HepG2 (cell line): ENCODE results near the gene SYCE1L. TPM values are rescaled to one million over a fixed set of nuclear protein-coding genes. Genes with fewer than 3 reads are reported as not detected.
A peak's percentile ranks its signal among the peaks of the same experiment; 100 is the strongest.

Experiments used
- ATAC-seq: fragments of 200-7000 bp; cut with Tn5 transposase; 3 replicates; pipeline ENCODE4 v1.9.1; 2020; ENCODE audit warnings: mild to moderate bottlenecking, moderate library complexity
- BruUV-seq: library from RNA; stranded (reverse); fragments of 400-500 nt; replicated peaks from 2 replicates; lab custom pipeline; 2021; lab: Mats Ljungman, UMichigan
- CTCF ChIA-PET: fragments of 300-600 bp; formaldehyde crosslinking; extraction: SDS; loops from one replicate; lab custom pipeline; 2021; ENCODE audit warnings: low total read pairs, inconsistent platforms, low intra/inter-chr PET ratio; lab: Yijun Ruan, JAX
- POLR2A ChIA-PET: fragments of 350-600 bp; sonication (Branson Sonifier 250); formaldehyde crosslinking; loops from one replicate; lab custom pipeline; 2020; ENCODE audit warnings: antibody characterized with exemption, inconsistent platforms; lab: Yijun Ruan, JAX
- DNase-seq: peaks from one replicate; pipeline ENCODE4 v3.0.0-alpha.2; 2015; ENCODE audit warnings: low spot score
- FAIRE-seq: peaks from 3 replicates; lab custom pipeline; 2011; peaks lifted over from hg19 to GRCh38; lab: Jason Lieb, UNC
- H2AFZ ChIP-seq: one replicate; pipeline ENCODE4 v1.6.1; 2011; ENCODE audit warnings: low read length, inconsistent platforms
- H3K27ac ChIP-seq: fragments of 300-600 bp; 3 replicates; pipeline ENCODE4 v1.8.0; 2011; ENCODE audit warnings: mixed run types, mild to moderate bottlenecking, mixed read lengths, low read length, inconsistent platforms; ENCODE audit not compliant: insufficient read depth; ENCODE audit errors: extremely low read length
- H3K27me3 ChIP-seq, 2 experiments: fragments of 200-600 bp in 1 of 2; 2 replicates in 1 of 2; 3 replicates in 1 of 2; pipeline versions ENCODE4 v1.6.0 to v1.8.0; 2011; ENCODE audit warnings: low read length in 2 of 2, mild to moderate bottlenecking in 2 of 2, moderate library complexity in 2 of 2, inconsistent platforms in 1 of 2; ENCODE audit not compliant: insufficient read depth in 2 of 2, control insufficient read depth in 1 of 2
- H3K36me3 ChIP-seq, 2 experiments: fragments of 200-600 bp in 1 of 2; replicated peaks in 1 of 2; 2 replicates in 1 of 2; 3 replicates in 1 of 2; pipeline versions ENCODE4 v1.5.1 to v1.8.0; 2011; ENCODE audit warnings: low read length in 2 of 2, inconsistent platforms in 1 of 2; ENCODE audit not compliant: insufficient read depth in 2 of 2, control insufficient read depth in 1 of 2
- H3K4me1 ChIP-seq: 2 replicates; pipeline ENCODE4 v1.5.1; 2012; ENCODE audit warnings: low read length, inconsistent platforms; ENCODE audit not compliant: insufficient read depth
- H3K4me2 ChIP-seq: 2 replicates; pipeline ENCODE4 v1.6.0; 2011; ENCODE audit warnings: low read depth, low read length, inconsistent platforms
- H3K4me3 ChIP-seq, 3 experiments: fragments of 200-600 bp in 1 of 3; sonication (generic), shearing (Covaris generic) in 1 of 3; replicated peaks in 1 of 3; 2 replicates each; pipeline ENCODE4 v1.5.1; 2011 to 2016; ENCODE audit warnings: low read length in 3 of 3, inconsistent platforms in 2 of 3, low read depth in 2 of 3, mild to moderate bottlenecking in 2 of 3, control low read depth in 1 of 3, mixed read lengths in 1 of 3; ENCODE audit not compliant: insufficient read depth in 1 of 3
- H3K79me2 ChIP-seq: one replicate; pipeline ENCODE4 v1.6.1; 2011; ENCODE audit warnings: low read length, inconsistent platforms; ENCODE audit not compliant: insufficient read depth
- H3K9ac ChIP-seq: 2 replicates; pipeline ENCODE4 v1.6.0; 2011; ENCODE audit warnings: mild to moderate bottlenecking, low read depth, low read length, inconsistent platforms; ENCODE audit not compliant: insufficient read depth
- H3K9me3 ChIP-seq: 2 replicates; pipeline ENCODE4 v1.5.1; 2012; ENCODE audit warnings: mild to moderate bottlenecking, low read length
- H4K20me1 ChIP-seq: 2 replicates; pipeline ENCODE4 v1.6.0; 2011; ENCODE audit warnings: inconsistent platforms, mild to moderate bottlenecking, low read length, moderate library complexity; ENCODE audit not compliant: insufficient read depth
- GABPB1 ChIP-seq: IDR thresholded peaks from 2 replicates; pipeline ENCODE4 v1.6.1; 2016; ENCODE audit warnings: mild to moderate bottlenecking, missing genetic modification reagents, moderate library complexity, missing compliant biosample characterization
- KDM2A ChIP-seq: sonication (generic); formaldehyde crosslinking; IDR thresholded peaks from 2 replicates; pipeline ENCODE4 v1.4.0; 2020; ENCODE audit warnings: low read depth, missing genetic modification reagents, borderline replicate concordance
- KDM5B ChIP-seq: sonication (generic); formaldehyde crosslinking; IDR thresholded peaks from 2 replicates; pipeline ENCODE4 v1.4.0; 2020; ENCODE audit warnings: missing genetic modification reagents, mild to moderate bottlenecking, borderline replicate concordance
- MED13 ChIP-seq: sonication (generic); formaldehyde crosslinking; IDR thresholded peaks from 2 replicates; pipeline ENCODE4 v1.5.0; 2020; ENCODE audit warnings: missing genetic modification reagents
- TOPORS ChIP-seq: sonication (generic); formaldehyde crosslinking; IDR thresholded peaks from 2 replicates; pipeline ENCODE4 v1.8.0; 2023; ENCODE audit warnings: mild to moderate bottlenecking, missing genetic modification reagents
- ZNF264 ChIP-seq: sonication (generic); formaldehyde crosslinking; IDR thresholded peaks from 2 replicates; pipeline ENCODE4 v1.4.0; 2020; ENCODE audit warnings: missing genetic modification reagents
- ZNF501 ChIP-seq: sonication (generic); formaldehyde crosslinking; IDR thresholded peaks from 2 replicates; pipeline ENCODE4 v1.5.1; 2020; ENCODE audit warnings: mild to moderate bottlenecking, moderate library complexity, missing genetic modification reagents
- WGBS: methylation state at CpG from one replicate; pipeline ENCODE4 v1.1.6; 2017; ENCODE audit warnings: low lambda C conversion rate; 5-methylcytosine and 5-hydroxymethylcytosine counted together
- in situ Hi-C: cut with HindIII; loops from 2 replicates; pipeline ENCODE4 v1.10.0; 2017; ENCODE audit warnings: low pct_unique_long_range_greater_than_20kb; ENCODE audit not compliant: extremely low pct_ligation_motif_present
- intact Hi-C: fragments of 100-400 bp; cut with micrococcal nuclease; formaldehyde crosslinking; loops from one replicate; pipeline ENCODE4 v1.10.0; 2022; ENCODE audit not compliant: unreplicated experiment
- polyA plus RNA-seq, 8 experiments: library from polyadenylated mRNA; depleted of rRNA in 3 of 8; stranded (reverse) in 7 of 8; unstranded in 1 of 8; fragments of >200 nt; fragmentation: Illumina TruSeq in 4 of 8; extraction: Trizol in 4 of 8; gene quantifications; 2 replicates each; pipeline versions ENCODE4 v1.2.1 to v1.2.3, GENCODE V29; 2011 to 2016; ENCODE audit warnings: low read depth in 4 of 8, missing spikeins in 1 of 8, mixed read lengths in 1 of 8; ENCODE audit not compliant: insufficient read depth in 1 of 8
- total RNA-seq, 5 experiments: library from RNA; depleted of rRNA; stranded (reverse); fragments of >200 nt; fragmentation: Illumina TruSeq; extraction: Trizol; gene quantifications; 2 replicates each; pipeline ENCODE4 v1.2.3, GENCODE V29; 2016; ENCODE audit warnings: low read depth in 1 of 5
- TF ChIP-seq, protein P1 (sequence below): sonication (generic); formaldehyde crosslinking; IDR thresholded peaks from 2 replicates; pipeline ENCODE4 v1.5.1; 2020; ENCODE audit warnings: mild to moderate bottlenecking, missing genetic modification reagents, moderate library complexity
- TF ChIP-seq, protein P2 (sequence below): sonication (generic); formaldehyde crosslinking; IDR thresholded peaks from 2 replicates; pipeline ENCODE4 v1.9.0; 2021; ENCODE audit warnings: mild to moderate bottlenecking, missing genetic modification reagents
- TF ChIP-seq, protein P3 (sequence below): sonication (generic); formaldehyde crosslinking; IDR thresholded peaks from 2 replicates; pipeline ENCODE4 v1.8.1; 2023; ENCODE audit warnings: mild to moderate bottlenecking, missing genetic modification reagents

The SYCE1L gene
- total and polyA plus RNA-seq, 2 of the 13 experiments (the other 11 are each of a cell fraction or from before 2014, with no cell fraction given): 0.22 TPM; not detected in 1

DNA sequence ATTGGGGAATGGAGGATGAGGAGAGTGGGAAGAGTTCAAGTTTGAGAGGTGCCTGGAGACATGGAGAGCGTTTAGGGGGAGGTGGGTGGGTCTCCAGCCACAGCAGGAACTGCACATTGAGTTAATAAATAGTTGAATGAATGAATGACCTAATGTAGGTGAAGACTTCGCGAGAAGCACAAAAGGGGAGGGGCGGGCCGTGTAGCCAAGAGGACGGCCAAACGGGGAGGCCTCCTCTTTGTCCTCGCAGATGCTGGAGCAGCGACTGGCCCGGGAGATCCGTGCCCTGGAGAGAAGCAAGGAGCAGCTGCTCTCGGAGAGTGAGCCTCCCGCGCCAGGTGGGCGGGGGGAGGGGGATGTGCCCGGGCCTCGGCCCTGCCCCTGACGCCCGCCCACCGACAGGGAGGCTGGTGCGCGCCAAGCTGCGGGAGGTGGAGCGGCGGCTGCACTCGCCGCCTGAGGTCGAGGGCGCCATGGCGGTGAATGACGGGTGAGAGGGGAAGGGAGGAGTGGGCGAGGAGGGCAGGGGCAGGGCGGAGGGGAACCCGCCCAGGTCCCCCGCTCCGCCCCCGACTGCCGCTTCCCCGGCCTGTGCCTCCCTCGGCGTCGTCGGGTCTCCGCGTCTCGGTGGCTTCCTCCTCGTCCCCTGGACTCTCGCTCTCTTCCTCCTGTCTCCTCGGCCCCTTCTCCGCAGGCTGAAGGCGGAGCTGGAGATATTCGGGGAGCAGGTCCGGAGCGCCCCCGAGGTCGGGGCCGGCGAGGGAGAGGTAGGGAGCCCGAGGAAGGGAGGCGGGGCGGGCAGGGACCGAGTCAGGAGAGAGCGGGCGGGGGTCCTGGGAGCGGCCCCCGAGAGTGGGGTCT is 12.9 kb downstream of the SYCE1L start:
- in situ Hi-C loops (no loop called here), intact Hi-C loops (no loop called here)
- POLR2A ChIA-PET: interaction anchor here (2.2 kb wide), 1 partner anchor 21 kb away, joined by 7 read pairs; the partner anchor contains the start of gene MON1B
- no peaks in the 10 kb centered on the region for H3K9me3 ChIP-seq
- FAIRE-seq (no peak), ATAC-seq (peak; percentile 74), DNase-seq (no peak)
- H4K20me1 ChIP-seq: no peaks in the 10 kb centered on the region
- BruUV-seq: no TSS peak
- no peak overlapping the region for H2AFZ ChIP-seq
- H3K79me2 ChIP-seq: no peaks in the 10 kb centered on the region
- peak overlapping the region; percentile 45; the same call in 1 of the 2 replicates for H3K9ac ChIP-seq
- peaks cover 14% of the 10 kb centered on the region for H3K4me1 ChIP-seq
- 4% methylated on average over 47 of the region's 66 CpGs for WGBS
- peaks cover 0 to 27% of the 10 kb centered on the region in 2 experiments; a peak in 2 of 5 replicates for H3K27me3 ChIP-seq
- no peaks in the 10 kb centered on the region for H3K36me3 ChIP-seq
- H3K4me2 ChIP-seq: peak overlapping the region; percentile 87
- H3K27ac ChIP-seq: no peak overlapping the region
- CTCF ChIA-PET: no interaction called here
- peak overlapping the region; percentile 51 to 76 (median 54) for H3K4me3 ChIP-seq
- TF ChIP-seq, protein P1, sequence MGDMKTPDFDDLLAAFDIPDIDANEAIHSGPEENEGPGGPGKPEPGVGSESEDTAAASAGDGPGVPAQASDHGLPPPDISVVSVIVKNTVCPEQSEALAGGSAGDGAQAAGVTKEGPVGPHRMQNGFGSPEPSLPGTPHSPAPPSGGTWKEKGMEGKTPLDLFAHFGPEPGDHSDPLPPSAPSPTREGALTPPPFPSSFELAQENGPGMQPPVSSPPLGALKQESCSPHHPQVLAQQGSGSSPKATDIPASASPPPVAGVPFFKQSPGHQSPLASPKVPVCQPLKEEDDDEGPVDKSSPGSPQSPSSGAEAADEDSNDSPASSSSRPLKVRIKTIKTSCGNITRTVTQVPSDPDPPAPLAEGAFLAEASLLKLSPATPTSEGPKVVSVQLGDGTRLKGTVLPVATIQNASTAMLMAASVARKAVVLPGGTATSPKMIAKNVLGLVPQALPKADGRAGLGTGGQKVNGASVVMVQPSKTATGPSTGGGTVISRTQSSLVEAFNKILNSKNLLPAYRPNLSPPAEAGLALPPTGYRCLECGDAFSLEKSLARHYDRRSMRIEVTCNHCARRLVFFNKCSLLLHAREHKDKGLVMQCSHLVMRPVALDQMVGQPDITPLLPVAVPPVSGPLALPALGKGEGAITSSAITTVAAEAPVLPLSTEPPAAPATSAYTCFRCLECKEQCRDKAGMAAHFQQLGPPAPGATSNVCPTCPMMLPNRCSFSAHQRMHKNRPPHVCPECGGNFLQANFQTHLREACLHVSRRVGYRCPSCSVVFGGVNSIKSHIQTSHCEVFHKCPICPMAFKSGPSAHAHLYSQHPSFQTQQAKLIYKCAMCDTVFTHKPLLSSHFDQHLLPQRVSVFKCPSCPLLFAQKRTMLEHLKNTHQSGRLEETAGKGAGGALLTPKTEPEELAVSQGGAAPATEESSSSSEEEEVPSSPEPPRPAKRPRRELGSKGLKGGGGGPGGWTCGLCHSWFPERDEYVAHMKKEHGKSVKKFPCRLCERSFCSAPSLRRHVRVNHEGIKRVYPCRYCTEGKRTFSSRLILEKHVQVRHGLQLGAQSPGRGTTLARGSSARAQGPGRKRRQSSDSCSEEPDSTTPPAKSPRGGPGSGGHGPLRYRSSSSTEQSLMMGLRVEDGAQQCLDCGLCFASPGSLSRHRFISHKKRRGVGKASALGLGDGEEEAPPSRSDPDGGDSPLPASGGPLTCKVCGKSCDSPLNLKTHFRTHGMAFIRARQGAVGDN (CRISPR knock-in tag): peak; percentile 80
- TF ChIP-seq, protein P2, sequence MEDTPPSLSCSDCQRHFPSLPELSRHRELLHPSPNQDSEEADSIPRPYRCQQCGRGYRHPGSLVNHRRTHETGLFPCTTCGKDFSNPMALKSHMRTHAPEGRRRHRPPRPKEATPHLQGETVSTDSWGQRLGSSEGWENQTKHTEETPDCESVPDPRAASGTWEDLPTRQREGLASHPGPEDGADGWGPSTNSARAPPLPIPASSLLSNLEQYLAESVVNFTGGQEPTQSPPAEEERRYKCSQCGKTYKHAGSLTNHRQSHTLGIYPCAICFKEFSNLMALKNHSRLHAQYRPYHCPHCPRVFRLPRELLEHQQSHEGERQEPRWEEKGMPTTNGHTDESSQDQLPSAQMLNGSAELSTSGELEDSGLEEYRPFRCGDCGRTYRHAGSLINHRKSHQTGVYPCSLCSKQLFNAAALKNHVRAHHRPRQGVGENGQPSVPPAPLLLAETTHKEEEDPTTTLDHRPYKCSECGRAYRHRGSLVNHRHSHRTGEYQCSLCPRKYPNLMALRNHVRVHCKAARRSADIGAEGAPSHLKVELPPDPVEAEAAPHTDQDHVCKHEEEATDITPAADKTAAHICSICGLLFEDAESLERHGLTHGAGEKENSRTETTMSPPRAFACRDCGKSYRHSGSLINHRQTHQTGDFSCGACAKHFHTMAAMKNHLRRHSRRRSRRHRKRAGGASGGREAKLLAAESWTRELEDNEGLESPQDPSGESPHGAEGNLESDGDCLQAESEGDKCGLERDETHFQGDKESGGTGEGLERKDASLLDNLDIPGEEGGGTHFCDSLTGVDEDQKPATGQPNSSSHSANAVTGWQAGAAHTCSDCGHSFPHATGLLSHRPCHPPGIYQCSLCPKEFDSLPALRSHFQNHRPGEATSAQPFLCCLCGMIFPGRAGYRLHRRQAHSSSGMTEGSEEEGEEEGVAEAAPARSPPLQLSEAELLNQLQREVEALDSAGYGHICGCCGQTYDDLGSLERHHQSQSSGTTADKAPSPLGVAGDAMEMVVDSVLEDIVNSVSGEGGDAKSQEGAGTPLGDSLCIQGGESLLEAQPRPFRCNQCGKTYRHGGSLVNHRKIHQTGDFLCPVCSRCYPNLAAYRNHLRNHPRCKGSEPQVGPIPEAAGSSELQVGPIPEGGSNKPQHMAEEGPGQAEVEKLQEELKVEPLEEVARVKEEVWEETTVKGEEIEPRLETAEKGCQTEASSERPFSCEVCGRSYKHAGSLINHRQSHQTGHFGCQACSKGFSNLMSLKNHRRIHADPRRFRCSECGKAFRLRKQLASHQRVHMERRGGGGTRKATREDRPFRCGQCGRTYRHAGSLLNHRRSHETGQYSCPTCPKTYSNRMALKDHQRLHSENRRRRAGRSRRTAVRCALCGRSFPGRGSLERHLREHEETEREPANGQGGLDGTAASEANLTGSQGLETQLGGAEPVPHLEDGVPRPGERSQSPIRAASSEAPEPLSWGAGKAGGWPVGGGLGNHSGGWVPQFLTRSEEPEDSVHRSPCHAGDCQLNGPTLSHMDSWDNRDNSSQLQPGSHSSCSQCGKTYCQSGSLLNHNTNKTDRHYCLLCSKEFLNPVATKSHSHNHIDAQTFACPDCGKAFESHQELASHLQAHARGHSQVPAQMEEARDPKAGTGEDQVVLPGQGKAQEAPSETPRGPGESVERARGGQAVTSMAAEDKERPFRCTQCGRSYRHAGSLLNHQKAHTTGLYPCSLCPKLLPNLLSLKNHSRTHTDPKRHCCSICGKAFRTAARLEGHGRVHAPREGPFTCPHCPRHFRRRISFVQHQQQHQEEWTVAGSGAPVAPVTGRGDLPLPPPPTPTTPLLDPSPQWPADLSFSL (CRISPR knock-in tag): no peak
- TF ChIP-seq KDM5B (CRISPR knock-in tag) (peak; percentile 47; the same call in 1 of the 2 replicates), GABPB1 (peak; percentile 56; the same call in 1 of the 2 replicates), ZNF501 (CRISPR knock-in tag) (no peak; the same call in 1 of the 2 replicates), KDM2A (CRISPR knock-in tag) (peak; percentile 51; the same call in 1 of the 2 replicates), ZNF264 (CRISPR knock-in tag) (peak; percentile 42; the same call in 1 of the 2 replicates), TOPORS (CRISPR knock-in tag) (peak; percentile 59; the same call in 1 of the 2 replicates), MED13 (CRISPR knock-in tag) (no peak)
- TF ChIP-seq, protein P3, sequence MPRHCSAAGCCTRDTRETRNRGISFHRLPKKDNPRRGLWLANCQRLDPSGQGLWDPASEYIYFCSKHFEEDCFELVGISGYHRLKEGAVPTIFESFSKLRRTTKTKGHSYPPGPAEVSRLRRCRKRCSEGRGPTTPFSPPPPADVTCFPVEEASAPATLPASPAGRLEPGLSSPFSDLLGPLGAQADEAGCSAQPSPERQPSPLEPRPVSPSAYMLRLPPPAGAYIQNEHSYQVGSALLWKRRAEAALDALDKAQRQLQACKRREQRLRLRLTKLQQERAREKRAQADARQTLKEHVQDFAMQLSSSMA (CRISPR knock-in tag): peak; percentile 48; the same call in 1 of the 2 replicates
